ENCODE measurements around the gene SYPL1.

Gene SYPL1

GRCh38 chr7:106089647-106090046, 22.5 kb downstream of the SYPL1 start:
- no peak for DNase-seq

GRCh38 chr7:106088014-106088413, 24.1 kb downstream of the SYPL1 start:
- no peak for DNase-seq

GRCh38 chr7:106086062-106086461, 26.1 kb downstream of the SYPL1 start:
- no peak for DNase-seq

GRCh38 chr7:106085015-106085414, 27.1 kb downstream of the SYPL1 start:
- DNase-seq, result no peak

GRCh38 chr7:106083717-106084116, 28.4 kb downstream of the SYPL1 start:
- DNase-seq, result no peak

- no peak for DNase-seq
These were observed 29.8 kb downstream of the SYPL1 start for GRCh38 chr7:106082087-106082854.

GRCh38 chr7:106080300-106080987, 31.7 kb downstream of the SYPL1 start:
- no peak for DNase-seq

- no peak for DNase-seq
These were observed 35.6 kb downstream of the SYPL1 start for GRCh38 chr7:106076537-106076936.

GRCh38 chr7:106075937-106076336, 36.2 kb downstream of the SYPL1 start:
- peak; percentile 30 for DNase-seq

GRCh38 chr7:106074257-106074656, 37.9 kb downstream of the SYPL1 start:
- no peak for DNase-seq

GRCh38 chr7:106073701-106074100, 38.4 kb downstream of the SYPL1 start:
- DNase-seq, result no peak

GRCh38 chr7:106072715-106073091, 39.4 kb downstream of the SYPL1 start:
- DNase-seq, result no peak

GRCh38 chr7:106071999-106072714, 40.0 kb downstream of the SYPL1 start:
- peak; percentile 84 for DNase-seq

GRCh38 chr7:106071356-106071998, 40.6 kb downstream of the SYPL1 start:
- DNase-seq, result no peak

GRCh38 chr7:106070567-106071254, 41.4 kb downstream of the SYPL1 start:
- DNase-seq, result peak; percentile 66

- DNase-seq, result no peak
These were observed 41.9 kb downstream of the SYPL1 start for GRCh38 chr7:106070201-106070551.

- DNase-seq, result no peak
These were observed 42.5 kb downstream of the SYPL1 start for GRCh38 chr7:106069471-106070200.

- no peak for DNase-seq
These were observed 43.1 kb downstream of the SYPL1 start for GRCh38 chr7:106068986-106069385.

- DNase-seq, result no peak
These were observed 43.6 kb downstream of the SYPL1 start for GRCh38 chr7:106068538-106068961.

- DNase-seq, result no peak
These were observed 44.4 kb downstream of the SYPL1 start for GRCh38 chr7:106067678-106068077.

GRCh38 chr7:106065575-106066500, 46.3 kb downstream of the SYPL1 start:
- no peak for DNase-seq
